ENCODE results near the gene CHD5.

Gene CHD5

GRCh38 chr1:6105218-6105679, 74.9 kb downstream of the CHD5 start:
- no peaks in the 10 kb centered on the region for H3K36me3 ChIP-seq (ENCODE audit: insufficient read depth, low read length)
- peaks cover 18% of the 10 kb centered on the region; the same call in 1 of the 2 replicates for H3K27me3 ChIP-seq (ENCODE audit: insufficient read depth, low read length)

DNA sequence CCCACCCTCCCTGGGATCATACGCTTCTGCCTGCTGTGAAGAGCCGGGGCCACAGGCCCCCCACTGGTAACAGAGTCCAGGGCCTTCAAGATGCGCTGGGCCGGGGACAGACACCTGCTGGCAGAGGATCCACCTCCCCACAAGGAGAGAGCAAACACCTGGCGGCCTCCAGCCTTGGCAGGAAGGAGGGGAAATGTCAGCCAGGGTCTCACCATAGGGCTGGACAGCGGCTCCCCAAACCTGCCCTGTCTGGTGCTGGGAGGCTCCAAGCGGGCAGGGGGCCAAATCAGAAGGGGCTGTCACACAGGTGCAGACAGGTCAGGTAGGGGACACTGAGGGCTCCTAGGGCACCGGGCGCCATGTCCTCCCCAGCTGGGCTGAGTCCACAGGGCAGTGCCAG, 75.5 kb downstream of the CHD5 start:
- Histone ChIP-seq H3K4me1 (ENCODE audit: control insufficient read depth, insufficient read depth, low read length, unreplicated experiment) (no peaks in the 10 kb centered on the region), H3K36me3 (ENCODE audit: insufficient read depth, low read length) (no peaks in the 10 kb centered on the region), H3K27ac (ENCODE audit: low read depth, low read length) (no peak overlapping the region), H2AFZ (ENCODE audit: low read length, unreplicated experiment) (no peak overlapping the region), H3K79me2 (ENCODE audit: control insufficient read depth, insufficient read depth, low read length, unreplicated experiment) (no peaks in the 10 kb centered on the region), H3K27me3 (ENCODE audit: insufficient read depth, low read length) (peaks cover 18% of the 10 kb centered on the region; the same call in 1 of the 2 replicates), H3K4me3 (ENCODE audit: low read depth, low read length) (no peak overlapping the region)

More at GRCh38 chr1:6105218-6105679, 74.9 kb downstream of the CHD5 start:
- H2AFZ ChIP-seq (ENCODE audit: low read length, unreplicated experiment): no peak overlapping the region
- no peak overlapping the region for H3K27ac ChIP-seq (ENCODE audit: low read depth, low read length)
- H3K4me1 ChIP-seq (ENCODE audit: control insufficient read depth, insufficient read depth, low read length, unreplicated experiment): no peaks in the 10 kb centered on the region
- H3K79me2 ChIP-seq (ENCODE audit: control insufficient read depth, insufficient read depth, low read length, unreplicated experiment): no peaks in the 10 kb centered on the region
- no peak overlapping the region for H3K4me3 ChIP-seq (ENCODE audit: low read depth, low read length)

GRCh38 chr1:6103854-6104530, 76.1 kb downstream of the CHD5 start:
- no peak overlapping the region for H3K4me3 ChIP-seq (ENCODE audit: low read depth, low read length)
- no peaks in the 10 kb centered on the region for H3K4me1 ChIP-seq (ENCODE audit: control insufficient read depth, insufficient read depth, low read length, unreplicated experiment)
- H2AFZ ChIP-seq (ENCODE audit: low read length, unreplicated experiment): no peak overlapping the region
- H3K79me2 ChIP-seq (ENCODE audit: control insufficient read depth, insufficient read depth, low read length, unreplicated experiment): no peaks in the 10 kb centered on the region
- peaks cover 18% of the 10 kb centered on the region; the same call in 1 of the 2 replicates for H3K27me3 ChIP-seq (ENCODE audit: insufficient read depth, low read length)
- H3K27ac ChIP-seq (ENCODE audit: low read depth, low read length): no peak overlapping the region
- no peaks in the 10 kb centered on the region for H3K36me3 ChIP-seq (ENCODE audit: insufficient read depth, low read length)

DNA sequence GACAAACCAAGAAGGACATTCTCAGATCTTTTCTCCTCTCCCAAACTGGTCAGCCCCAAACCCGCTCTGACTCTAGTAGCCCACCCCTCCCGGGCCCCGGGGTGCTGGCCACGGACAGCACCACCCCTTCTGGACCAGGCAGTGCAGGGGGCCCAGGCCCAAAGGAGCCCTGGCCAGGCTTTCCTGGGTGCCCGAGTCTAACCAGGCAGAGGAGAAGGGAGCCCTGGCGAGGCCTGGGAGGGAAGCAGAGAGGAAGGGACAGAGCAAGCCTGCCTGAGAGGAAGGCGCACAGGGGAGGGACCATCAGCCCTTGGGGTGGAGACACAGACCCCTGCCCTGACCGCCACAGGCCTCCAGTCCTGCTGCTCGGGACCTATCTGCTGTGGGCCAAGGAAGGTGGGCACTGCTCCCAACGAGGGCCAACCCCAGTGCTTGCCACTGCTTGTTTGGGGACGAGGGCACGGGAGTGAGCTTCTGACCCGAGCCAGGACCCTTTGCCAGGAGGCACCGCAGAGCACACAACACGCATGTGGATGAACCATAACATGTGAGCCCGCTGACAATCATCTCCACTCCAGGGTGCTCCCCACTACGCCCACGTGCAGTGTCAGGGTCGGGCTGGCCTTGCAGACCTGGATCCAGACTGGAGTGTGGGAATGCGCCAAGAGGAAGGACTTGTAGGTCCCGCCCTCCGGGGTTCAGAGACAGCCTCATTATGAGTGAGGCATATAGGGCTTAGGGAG, 76.8 kb downstream of the CHD5 start:
- Histone ChIP-seq H3K36me3 (ENCODE audit: insufficient read depth, low read length) (no peaks in the 10 kb centered on the region), H3K4me3 (ENCODE audit: low read depth, low read length) (no peak overlapping the region), H3K4me1 (ENCODE audit: control insufficient read depth, insufficient read depth, low read length, unreplicated experiment) (no peaks in the 10 kb centered on the region), H3K79me2 (ENCODE audit: control insufficient read depth, insufficient read depth, low read length, unreplicated experiment) (no peaks in the 10 kb centered on the region), H2AFZ (ENCODE audit: low read length, unreplicated experiment) (no peak overlapping the region), H3K27ac (ENCODE audit: low read depth, low read length) (no peak overlapping the region), H3K27me3 (ENCODE audit: insufficient read depth, low read length) (peaks cover 18% of the 10 kb centered on the region; the same call in 1 of the 2 replicates)

GRCh38 chr1:6102532-6102845, 77.6 kb downstream of the CHD5 start:
- H3K27me3 ChIP-seq (ENCODE audit: insufficient read depth, low read length): peaks cover 18% of the 10 kb centered on the region; the same call in 1 of the 2 replicates
- H3K36me3 ChIP-seq (ENCODE audit: insufficient read depth, low read length): no peaks in the 10 kb centered on the region
- H3K27ac ChIP-seq (ENCODE audit: low read depth, low read length): no peak overlapping the region
- H3K4me3 ChIP-seq (ENCODE audit: low read depth, low read length): no peak overlapping the region
- no peaks in the 10 kb centered on the region for H3K79me2 ChIP-seq (ENCODE audit: control insufficient read depth, insufficient read depth, low read length, unreplicated experiment)
- H3K4me1 ChIP-seq (ENCODE audit: control insufficient read depth, insufficient read depth, low read length, unreplicated experiment): no peaks in the 10 kb centered on the region
- no peak overlapping the region for H2AFZ ChIP-seq (ENCODE audit: low read length, unreplicated experiment)

GRCh38 chr1:6101826-6102531, 78.1 kb downstream of the CHD5 start:
- Histone ChIP-seq H3K36me3 (ENCODE audit: insufficient read depth, low read length) (no peaks in the 10 kb centered on the region), H3K79me2 (ENCODE audit: control insufficient read depth, insufficient read depth, low read length, unreplicated experiment) (no peaks in the 10 kb centered on the region), H2AFZ (ENCODE audit: low read length, unreplicated experiment) (no peak overlapping the region), H3K27me3 (ENCODE audit: insufficient read depth, low read length) (peaks cover 18% of the 10 kb centered on the region; the same call in 1 of the 2 replicates), H3K4me3 (ENCODE audit: low read depth, low read length) (no peak overlapping the region), H3K27ac (ENCODE audit: low read depth, low read length) (no peak overlapping the region), H3K4me1 (ENCODE audit: control insufficient read depth, insufficient read depth, low read length, unreplicated experiment) (no peaks in the 10 kb centered on the region)

DNA sequence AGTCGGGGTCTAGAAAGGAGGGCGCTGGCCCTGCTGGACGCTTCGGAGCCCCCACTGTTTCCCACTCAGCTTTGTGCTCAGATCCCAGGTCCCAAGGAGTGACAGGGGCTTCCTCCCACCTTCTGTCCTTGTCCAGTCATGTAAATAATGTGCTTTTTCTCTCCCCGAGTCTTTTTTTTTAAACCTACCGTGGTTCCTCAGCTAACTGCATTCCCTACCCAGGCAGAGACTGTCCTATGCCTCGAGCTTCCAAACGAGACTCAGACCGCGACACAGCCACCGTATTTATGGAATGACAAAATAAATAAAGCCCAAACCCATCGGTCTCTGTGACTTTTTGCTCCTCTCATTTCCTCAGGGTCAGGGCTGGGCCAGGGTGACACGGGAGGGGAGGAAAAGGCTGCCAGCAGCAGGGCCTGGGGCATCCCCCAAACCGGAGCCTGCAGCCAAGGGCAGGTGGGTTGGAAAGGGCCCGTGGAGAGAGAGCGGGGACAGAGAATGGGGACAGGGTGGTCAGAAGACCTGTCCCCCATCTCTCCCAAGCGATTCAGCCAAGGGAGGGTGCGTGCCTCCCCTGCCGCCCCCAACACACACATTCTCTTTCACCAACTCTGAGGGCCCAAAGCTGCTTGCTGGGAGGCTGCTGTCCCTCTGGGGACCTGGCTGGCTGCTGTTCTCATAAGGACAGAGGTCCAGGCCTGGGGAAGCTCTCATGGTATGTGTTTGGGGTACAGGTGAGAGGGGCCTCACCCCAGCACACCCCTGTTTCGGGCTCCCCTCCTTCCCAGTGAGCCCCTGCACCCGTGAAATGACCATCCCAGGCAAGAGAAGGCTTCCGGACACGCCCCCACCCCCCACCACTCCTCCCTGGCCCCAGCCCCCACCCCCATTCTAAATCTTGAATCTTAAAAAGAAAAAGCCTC, 79.0 kb downstream of the CHD5 start:
- Histone ChIP-seq H3K27me3 (ENCODE audit: insufficient read depth, low read length) (peaks cover 18% of the 10 kb centered on the region; the same call in 1 of the 2 replicates), H3K4me3 (ENCODE audit: low read depth, low read length) (no peak overlapping the region), H2AFZ (ENCODE audit: low read length, unreplicated experiment) (no peak overlapping the region), H3K79me2 (ENCODE audit: control insufficient read depth, insufficient read depth, low read length, unreplicated experiment) (no peaks in the 10 kb centered on the region), H3K27ac (ENCODE audit: low read depth, low read length) (no peak overlapping the region), H3K4me1 (ENCODE audit: control insufficient read depth, insufficient read depth, low read length, unreplicated experiment) (no peaks in the 10 kb centered on the region), H3K36me3 (ENCODE audit: insufficient read depth, low read length) (no peaks in the 10 kb centered on the region)

DNA sequence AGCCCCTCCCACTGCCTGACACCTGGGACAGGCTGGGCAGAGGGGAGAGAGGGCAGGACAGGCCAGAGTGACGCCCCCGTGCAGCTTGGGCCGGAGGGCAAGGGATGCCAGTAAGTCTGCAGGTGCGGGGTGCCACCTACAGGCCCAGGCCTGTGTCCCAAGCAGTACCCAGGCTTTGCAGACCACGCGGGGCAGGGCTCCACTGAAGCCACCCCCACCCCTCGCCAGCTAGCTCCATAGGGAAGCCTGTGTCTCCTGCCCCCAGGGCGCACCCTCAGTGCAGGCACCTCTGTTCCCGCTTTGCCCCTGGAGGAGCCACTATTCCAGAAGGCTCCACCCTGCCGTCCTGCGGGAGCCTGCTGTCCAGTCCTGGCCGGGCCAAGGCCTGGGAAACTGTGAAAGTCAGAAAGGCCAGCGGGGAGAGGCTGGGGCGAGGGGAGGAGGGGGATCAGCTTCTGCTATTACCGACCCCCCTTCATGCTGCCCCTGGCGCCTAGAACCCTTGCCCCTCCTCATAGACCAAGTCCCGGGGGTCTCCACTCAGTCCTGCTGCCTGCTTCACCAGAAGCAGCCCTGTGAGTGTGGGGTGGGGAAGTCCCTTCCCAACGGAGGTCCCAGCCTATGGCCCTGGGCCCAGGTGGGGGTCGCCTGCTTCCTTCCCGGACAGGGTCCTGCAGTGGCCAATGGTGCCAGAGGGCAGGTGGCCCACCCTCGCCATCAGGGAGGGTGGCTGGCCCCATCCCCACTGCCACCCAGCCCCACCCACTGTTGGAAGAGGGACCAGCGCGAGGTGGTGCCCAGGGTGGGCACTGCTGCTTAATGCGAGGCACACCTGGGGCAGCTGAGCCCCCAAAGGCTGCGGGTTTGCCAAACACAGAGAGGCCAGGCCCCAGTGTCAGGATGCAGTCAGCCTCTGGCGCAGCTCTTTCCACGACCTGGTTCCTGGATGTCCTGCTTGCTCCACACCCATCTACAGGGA, 80.0 kb downstream of the CHD5 start:
- H3K79me2 ChIP-seq (ENCODE audit: control insufficient read depth, insufficient read depth, low read length, unreplicated experiment): no peaks in the 10 kb centered on the region
- H3K27me3 ChIP-seq (ENCODE audit: insufficient read depth, low read length): peaks cover 18% of the 10 kb centered on the region; the same call in 1 of the 2 replicates
- no peak overlapping the region for H2AFZ ChIP-seq (ENCODE audit: low read length, unreplicated experiment)
- H3K36me3 ChIP-seq (ENCODE audit: insufficient read depth, low read length): no peaks in the 10 kb centered on the region
- H3K4me3 ChIP-seq (ENCODE audit: low read depth, low read length): no peak overlapping the region
- H3K27ac ChIP-seq (ENCODE audit: low read depth, low read length): no peak overlapping the region
- H3K4me1 ChIP-seq (ENCODE audit: control insufficient read depth, insufficient read depth, low read length, unreplicated experiment): no peaks in the 10 kb centered on the region

GRCh38 chr1:6099297-6099696, 80.8 kb downstream of the CHD5 start:
- Histone ChIP-seq H3K4me1 (ENCODE audit: control insufficient read depth, insufficient read depth, low read length, unreplicated experiment) (no peaks in the 10 kb centered on the region), H3K4me3 (ENCODE audit: low read depth, low read length) (no peak overlapping the region), H3K79me2 (ENCODE audit: control insufficient read depth, insufficient read depth, low read length, unreplicated experiment) (no peaks in the 10 kb centered on the region), H2AFZ (ENCODE audit: low read length, unreplicated experiment) (no peak overlapping the region), H3K27ac (ENCODE audit: low read depth, low read length) (no peak overlapping the region), H3K27me3 (ENCODE audit: insufficient read depth, low read length) (peaks cover 18% of the 10 kb centered on the region; the same call in 1 of the 2 replicates), H3K36me3 (ENCODE audit: insufficient read depth, low read length) (no peaks in the 10 kb centered on the region)
